NB4 (cell line): ENCODE results near the gene MRPL44.

Source experiments
- DNase-seq: peaks from one replicate; pipeline ENCODE4 v3.0.0; 2010; ENCODE audit warnings: low read depth
- H3K4me3 ChIP-seq: one replicate; pipeline ENCODE4 v1.5.1; 2011; ENCODE audit warnings: mild to moderate bottlenecking, low read depth, low read length, moderate library complexity
- CTCF ChIP-seq: IDR thresholded peaks from one replicate; pipeline ENCODE4 v1.5.1; 2012; ENCODE audit warnings: low read depth, low read length
- MAX ChIP-seq: IDR thresholded peaks from 2 replicates; pipeline ENCODE4 v1.6.1; 2011; ENCODE audit warnings: low read depth, low read length
- MYC ChIP-seq: IDR thresholded peaks from 2 replicates; pipeline ENCODE4 v1.6.1; 2011; ENCODE audit warnings: low read depth, low read length
- POLR2A ChIP-seq: IDR thresholded peaks from 2 replicates; pipeline ENCODE4 v1.6.1; 2011; ENCODE audit warnings: mild to moderate bottlenecking; ENCODE audit not compliant: insufficient read length; ENCODE audit errors: extremely low read depth

The MRPL44 gene

GRCh38 chr2:223972656-223973102 is 15.4 kb downstream of the MRPL44 start:
- TF ChIP-seq MYC (no peak), POLR2A (no peak), CTCF (no peak), MAX (no peak)
- no peak for DNase-seq
- no peak overlapping the region for H3K4me3 ChIP-seq

- no peak overlapping the region for H3K4me3 ChIP-seq
- DNase-seq, result no peak
- no peak for TF ChIP-seq CTCF
- no peak for TF ChIP-seq POLR2A
- no peak for TF ChIP-seq MAX
- TF ChIP-seq MYC, result no peak
Observed at GRCh38 chr2:223973606-223974005, 16.3 kb downstream of the MRPL44 start.

- no peak for TF ChIP-seq MAX
- no peak for DNase-seq
- H3K4me3 ChIP-seq, result no peak overlapping the region
Observed at GRCh38 chr2:223976635-223977226, 19.5 kb downstream of the MRPL44 start.

- no peak for TF ChIP-seq MAX
- no peak for TF ChIP-seq MYC
- no peak for TF ChIP-seq POLR2A
- no peak for TF ChIP-seq CTCF
- DNase-seq, result peak; percentile 17
- no peak overlapping the region for H3K4me3 ChIP-seq
Observed at GRCh38 chr2:223978451-223978850, 21.2 kb downstream of the MRPL44 start.

GRCh38 chr2:223979730-223980396 is 22.6 kb downstream of the MRPL44 start:
- no peak for TF ChIP-seq CTCF
- no peak for DNase-seq
- no peak overlapping the region for H3K4me3 ChIP-seq

GRCh38 chr2:223980397-223980735 is 23.1 kb downstream of the MRPL44 start:
- DNase-seq, result no peak
- H3K4me3 ChIP-seq, result no peak overlapping the region
- TF ChIP-seq MYC (no peak), MAX (no peak), CTCF (no peak), POLR2A (no peak)
